ENCODE measurements around the gene COL27A1.
"Not testable (repeated sequence)": the region's sequence is repeated elsewhere in the genome, so short reads cannot be mapped to it uniquely, and the experiment has no call there.

The COL27A1 gene

GRCh38 chr9:114123031-114123977 is 32.0 kb upstream of the COL27A1 start:
- DNase-seq (ENCODE audit: low read depth in 2 of 2) = no peak

GRCh38 chr9:114124138-114124537 is 31.2 kb upstream of the COL27A1 start:
- DNase-seq (ENCODE audit: low read depth in 2 of 2) = no peak

- DNase-seq (ENCODE audit: low read depth in 2 of 2) = no peak
These were observed 30.5 kb upstream of the COL27A1 start for GRCh38 chr9:114124666-114125475.

- DNase-seq (ENCODE audit: low read depth in 2 of 2) = no peak
These were observed 29.8 kb upstream of the COL27A1 start for GRCh38 chr9:114125476-114126013.

GRCh38 chr9:114126247-114127060 is 28.9 kb upstream of the COL27A1 start:
- no peak for DNase-seq (ENCODE audit: low read depth in 2 of 2)

GRCh38 chr9:114128759-114129158 is 26.6 kb upstream of the COL27A1 start:
- not testable (repeated sequence) for DNase-seq (ENCODE audit: low read depth in 2 of 2)

- no peak for DNase-seq (ENCODE audit: low read depth in 2 of 2)
These were observed 25.2 kb upstream of the COL27A1 start for GRCh38 chr9:114130141-114130540.

GRCh38 chr9:114130624-114131277 is 24.6 kb upstream of the COL27A1 start:
- no peak for DNase-seq (ENCODE audit: low read depth in 2 of 2)

- no peak for DNase-seq (ENCODE audit: low read depth in 2 of 2)
These were observed 23.4 kb upstream of the COL27A1 start for GRCh38 chr9:114131808-114132549.

- no peak for DNase-seq (ENCODE audit: low read depth in 2 of 2)
These were observed 22.8 kb upstream of the COL27A1 start for GRCh38 chr9:114132550-114132918.

- no peak for DNase-seq (ENCODE audit: low read depth in 2 of 2)
These were observed 20.4 kb upstream of the COL27A1 start for GRCh38 chr9:114134827-114135396.

GRCh38 chr9:114137831-114138230 is 17.5 kb upstream of the COL27A1 start:
- DNase-seq (ENCODE audit: low read depth in 2 of 2) = no peak

- no peak for DNase-seq (ENCODE audit: low read depth in 2 of 2)
These were observed 16.8 kb upstream of the COL27A1 start for GRCh38 chr9:114138552-114138971.

- no peak for DNase-seq (ENCODE audit: low read depth in 2 of 2)
These were observed 16.3 kb upstream of the COL27A1 start for GRCh38 chr9:114139071-114139470.

- DNase-seq (ENCODE audit: low read depth in 2 of 2) = no peak
These were observed 14.9 kb upstream of the COL27A1 start for GRCh38 chr9:114140401-114140800.

GRCh38 chr9:114140850-114141249 is 14.5 kb upstream of the COL27A1 start:
- DNase-seq (ENCODE audit: low read depth in 2 of 2) = no peak

- DNase-seq (ENCODE audit: low read depth in 2 of 2) = no peak
These were observed 13.6 kb upstream of the COL27A1 start for GRCh38 chr9:114141553-114142402.

- no peak for DNase-seq (ENCODE audit: low read depth in 2 of 2)
These were observed 12.1 kb upstream of the COL27A1 start for GRCh38 chr9:114143234-114143633.

- no peak for DNase-seq (ENCODE audit: low read depth in 2 of 2)
These were observed 8.6 kb upstream of the COL27A1 start for GRCh38 chr9:114146735-114147134.
